Upper lobe of left lung (tissue), 6 donors: ENCODE data around the gene SLC8B1. TPM values are rescaled to one million over a fixed set of nuclear protein-coding genes. Genes with fewer than 3 reads are reported as not detected.
A peak's percentile ranks its signal among the peaks of the same experiment; 100 is the strongest.

ENCODE experiments used
- ATAC-seq, 2 donors: fragments of 200-7000 bp; cut with Tn5 transposase; one replicate each; pipeline ENCODE4 v1.9.1; 2022; ENCODE audit warnings: mild to moderate bottlenecking in 2 of 2, moderate library complexity in 2 of 2; ENCODE audit not compliant: low FRiP score in 2 of 2
- DNase-seq, 2 donors: peaks; one replicate each; pipeline ENCODE4 v3.0.0-alpha.2; 2019 to 2020
- H3K27ac ChIP-seq, 4 donors: fragments of 200-600 bp; sonication (generic); one replicate each; pipeline ENCODE4 v1.5.1; 2016 to 2019
- H3K27me3 ChIP-seq, 4 donors: fragments of 200-600 bp; sonication (generic); one replicate each; pipeline ENCODE4 v1.5.1; 2017 to 2019
- H3K36me3 ChIP-seq, 4 donors: fragments of 200-600 bp; sonication (generic); one replicate each; pipeline ENCODE4 v1.5.1; 2016 to 2019
- H3K4me1 ChIP-seq, 4 donors: fragments of 200-600 bp; sonication (generic); one replicate each; pipeline ENCODE4 v1.5.1; 2018 to 2019
- H3K4me3 ChIP-seq, 4 donors: fragments of 200-600 bp; sonication (generic); one replicate each; pipeline ENCODE4 v1.5.1; 2017 to 2019; ENCODE audit warnings: mild to moderate bottlenecking in 2 of 4, moderate library complexity in 1 of 4
- H3K9me3 ChIP-seq, 4 donors: fragments of 200-600 bp; sonication (generic); one replicate each; pipeline ENCODE4 v1.5.1; 2018 to 2019
- CTCF ChIP-seq, 6 experiments: fragments of 450-650 bp in 4 of 6; fragments of 200-600 bp in 2 of 6; sonication (generic) in 2 of 6; IDR thresholded peaks; one replicate each; pipeline ENCODE4 v1.5.1; 2016 to 2019; ENCODE audit warnings: antibody characterized with exemption in 6 of 6
- EP300 ChIP-seq, 4 donors: sonication (generic); formaldehyde crosslinking; IDR thresholded peaks; one replicate each; pipeline ENCODE4 v1.5.1; 2017; ENCODE audit warnings: antibody characterized with exemption in 4 of 4, control low read depth in 2 of 4
- POLR2A ChIP-seq, 4 donors: fragments of 450-650 bp; IDR thresholded peaks; one replicate each; pipeline ENCODE4 v1.5.1; 2016 to 2017; ENCODE audit warnings: antibody characterized with exemption in 4 of 4, mild to moderate bottlenecking in 2 of 4
- POLR2AphosphoS5 ChIP-seq, 2 donors: sonication (generic); formaldehyde crosslinking; IDR thresholded peaks; one replicate each; pipeline ENCODE4 v1.5.1; 2017; ENCODE audit warnings: antibody characterized with exemption in 2 of 2
- WGBS, 2 donors: methylation state at CpG; one replicate each; pipeline ENCODE4 v1.1.5; 2017 to 2018; 5-methylcytosine and 5-hydroxymethylcytosine counted together
- total RNA-seq, 6 donors: library from RNA; depleted of rRNA in 4 of 6; stranded (reverse); fragments of >200 nt in 4 of 6; gene quantifications; one replicate each; pipeline versions ENCODE4 v1.1.0 to v1.2.1, GENCODE V29; 2016 to 2021
- donor health status: DM: no; HTN: no; CAD: no; lungs with moderate emphysema.
- donor health status: DM: no; HTN: yes; CAD: no; lungs with severe emphysema.

The SLC8B1 gene
- total RNA-seq, 6 donors from 2014 or later: 35.9 to 189 (median 44.5) TPM

- peaks cover 38 to 99% (median 79%) of the 10 kb centered on the region in 4 donors for H3K36me3 ChIP-seq
Measured at GRCh38 chr12:113287899-113288282, 47.0 kb downstream of the SLC8B1 start.

DNA sequence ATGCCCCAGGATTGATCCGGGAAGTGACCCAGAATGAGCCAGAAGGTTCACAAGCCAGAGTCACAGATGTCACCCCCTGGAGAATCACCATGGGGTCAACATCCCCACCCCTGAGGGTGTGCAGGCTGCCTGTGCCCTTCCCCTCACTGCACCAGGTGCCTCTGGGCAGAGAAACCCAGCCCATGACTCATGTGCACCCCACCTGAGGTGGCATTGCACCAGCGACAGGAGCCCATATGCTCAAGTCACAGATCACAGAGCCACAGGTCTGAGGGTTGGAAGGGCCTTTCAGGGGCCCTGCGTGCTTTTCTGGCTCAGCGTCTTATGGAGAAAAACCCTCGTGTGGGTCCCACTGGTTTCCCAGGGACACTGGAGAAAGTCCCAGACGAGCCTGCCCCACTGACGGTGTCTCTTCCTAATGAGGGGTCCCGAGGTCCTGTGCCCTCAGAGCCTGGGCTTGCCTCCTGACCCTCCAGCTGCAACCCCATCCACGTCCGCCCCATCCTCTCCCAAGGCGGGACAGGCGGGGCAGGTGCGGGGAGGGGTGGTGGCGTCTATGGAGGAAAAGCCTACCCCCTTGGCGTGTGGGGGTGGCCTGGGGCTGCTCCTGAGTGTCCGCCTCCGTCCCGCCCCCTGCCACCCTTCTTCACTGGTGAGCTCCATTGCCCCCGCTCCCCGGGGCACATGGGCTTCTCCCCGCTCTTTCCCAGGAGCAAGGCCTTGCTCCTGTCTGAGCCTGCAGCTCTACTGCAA is 47.6 kb downstream of the SLC8B1 start:
- TF ChIP-seq CTCF (IDR thresholded peaks at IDR 0.05) (no peak), EP300 (IDR thresholded peaks at IDR 0.05) (no peak), POLR2A (IDR thresholded peaks at IDR 0.05) (no peak), POLR2AphosphoS5 (IDR thresholded peaks at IDR 0.05) (no peak)
- peaks cover 38 to 96% (median 76%) of the 10 kb centered on the region in 4 donors for H3K36me3 ChIP-seq
- DNase-seq (no peak), ATAC-seq (peak in 1 of 2 donors; percentile 1)
- H3K9me3 ChIP-seq: no peaks in the 10 kb centered on the region
- no peaks in the 10 kb centered on the region for H3K27me3 ChIP-seq
- peak overlapping the region in 1 of 4 donors; percentile 48 for H3K27ac ChIP-seq
- H3K4me3 ChIP-seq: no peak overlapping the region
- WGBS, 2 donors: 93 to 96% methylated on average over 14 to 15 of the region's 21 CpGs
- H3K4me1 ChIP-seq: peaks cover 0 to 4% (median 0%) of the 10 kb centered on the region in 4 donors

More at GRCh38 chr12:113287899-113288282, 47.0 kb downstream of the SLC8B1 start:
- Histone ChIP-seq H3K4me1 (peaks cover 0 to 4% (median 0%) of the 10 kb centered on the region in 4 donors), H3K27me3 (no peaks in the 10 kb centered on the region), H3K9me3 (no peaks in the 10 kb centered on the region), H3K27ac (no peak overlapping the region), H3K4me3 (no peak overlapping the region)
- TF ChIP-seq EP300 (IDR thresholded peaks at IDR 0.05) (no peak), POLR2AphosphoS5 (IDR thresholded peaks at IDR 0.05) (no peak), POLR2A (IDR thresholded peaks at IDR 0.05) (no peak), CTCF (IDR thresholded peaks at IDR 0.05) (no peak)
- ATAC-seq (no peak), DNase-seq (no peak)
- WGBS, 2 donors: 94% methylated on average over 19 of the region's 19 CpGs; no CpG with 5 or more reads in 1 of the 2 donors

DNA sequence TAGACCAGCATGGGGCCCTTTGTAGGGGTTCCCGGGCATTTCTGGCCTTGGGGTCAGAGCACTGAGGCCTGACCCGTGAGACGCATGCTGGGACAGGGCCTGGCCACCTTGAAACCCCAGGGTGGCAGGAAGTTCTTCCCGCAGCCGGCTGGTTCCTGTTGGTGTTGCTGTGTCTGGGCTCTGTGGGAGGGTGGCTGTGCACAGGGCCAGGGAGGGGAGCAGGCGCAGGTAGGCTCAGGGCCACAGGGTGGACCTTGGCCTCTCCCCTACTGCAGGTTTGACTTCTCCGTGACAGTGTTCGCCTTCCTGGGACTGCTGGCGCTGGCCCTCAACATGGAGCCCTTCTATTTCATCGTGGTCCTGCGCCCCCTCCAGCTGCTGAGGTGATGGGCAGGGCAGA is 48.2 kb downstream of the SLC8B1 start:
- ATAC-seq: no peak

DNA sequence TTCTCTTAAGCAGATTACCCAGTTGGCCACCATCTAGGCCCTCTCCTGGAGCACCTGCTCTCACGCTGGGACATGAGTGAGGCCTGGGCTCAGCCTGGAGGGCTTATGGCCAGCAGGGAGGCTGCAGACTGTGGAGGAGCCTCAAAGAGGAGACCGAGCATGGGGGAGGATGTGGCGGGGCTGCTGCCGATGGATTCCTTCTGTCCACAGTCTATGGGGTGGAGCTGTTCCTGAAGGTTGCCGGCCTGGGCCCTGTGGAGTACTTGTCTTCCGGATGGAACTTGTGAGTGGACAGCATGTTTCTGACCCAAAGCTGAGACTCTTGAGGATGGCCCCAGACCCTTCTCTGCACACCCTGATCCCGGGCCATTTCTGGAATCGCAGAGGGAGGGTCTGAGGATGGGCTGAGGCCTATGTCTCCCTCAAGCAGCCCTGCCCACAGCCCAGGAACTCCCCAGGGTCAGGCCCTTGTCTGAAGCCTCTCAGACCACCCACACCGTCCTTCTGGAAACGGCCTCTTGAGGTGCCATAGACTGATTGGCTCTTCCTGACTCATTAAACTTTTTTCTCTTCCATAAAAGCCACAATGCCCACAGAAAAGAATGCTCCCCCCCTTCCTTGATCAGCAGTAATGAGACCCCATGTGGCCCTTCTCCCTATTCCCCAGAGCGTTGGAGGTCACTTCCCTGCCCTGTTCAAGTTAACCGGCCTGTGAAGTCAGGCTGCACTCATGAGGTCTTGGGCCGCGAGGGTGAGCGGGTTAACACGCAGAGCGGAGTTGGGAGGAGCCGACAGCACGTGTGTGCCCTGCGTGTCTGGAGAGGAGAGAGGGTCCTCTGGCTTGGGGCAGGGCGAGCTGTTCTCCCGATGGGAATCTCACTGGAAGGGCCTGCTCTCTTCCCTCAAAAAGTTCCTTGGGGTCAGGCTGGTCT is 49.0 kb downstream of the SLC8B1 start:
- peaks cover 0 to 4% (median 0%) of the 10 kb centered on the region in 4 donors for H3K4me1 ChIP-seq
- no peaks in the 10 kb centered on the region for H3K9me3 ChIP-seq
- no peak overlapping the region for H3K27ac ChIP-seq
- H3K36me3 ChIP-seq: peaks cover 32 to 89% (median 69%) of the 10 kb centered on the region in 4 donors
- H3K4me3 ChIP-seq: no peak overlapping the region
- WGBS, 2 donors: 80 to 88% methylated on average over 14 to 21 of the region's 22 CpGs
- peak in 1 of 2 donors; percentile 2 for ATAC-seq
- H3K27me3 ChIP-seq: no peaks in the 10 kb centered on the region
- DNase-seq: no peak
- TF ChIP-seq POLR2A (IDR thresholded peaks at IDR 0.05) (no peak), POLR2AphosphoS5 (IDR thresholded peaks at IDR 0.05) (peak in 1 of 2 donors; percentile 53)

More for the DNA sequence above, 48.2 kb downstream of the SLC8B1 start:
- Histone ChIP-seq H3K4me3 (no peak overlapping the region), H3K9me3 (no peaks in the 10 kb centered on the region), H3K27ac (peak overlapping the region in 1 of 4 donors; percentile 48), H3K27me3 (no peaks in the 10 kb centered on the region), H3K36me3 (peaks cover 35 to 90% (median 70%) of the 10 kb centered on the region in 4 donors), H3K4me1 (peaks cover 0 to 4% (median 0%) of the 10 kb centered on the region in 4 donors)
- whole genome bisulfite sequencing, 2 donors: 88 to 94% methylated on average over 7 to 11 of the region's 11 CpGs
- DNase-seq: no peak
- TF ChIP-seq EP300 (IDR thresholded peaks at IDR 0.05) (no peak), POLR2A (IDR thresholded peaks at IDR 0.05) (no peak), CTCF (IDR thresholded peaks at IDR 0.05) (no peak), POLR2AphosphoS5 (IDR thresholded peaks at IDR 0.05) (no peak)

- DNase-seq: no peak
- no peak overlapping the region for H3K4me3 ChIP-seq
- TF ChIP-seq EP300 (IDR thresholded peaks at IDR 0.05) (no peak), POLR2A (IDR thresholded peaks at IDR 0.05) (no peak), POLR2AphosphoS5 (IDR thresholded peaks at IDR 0.05) (no peak), CTCF (IDR thresholded peaks at IDR 0.05) (no peak)
- H3K27me3 ChIP-seq: no peaks in the 10 kb centered on the region
- peaks cover 0 to 4% (median 0%) of the 10 kb centered on the region in 4 donors for H3K4me1 ChIP-seq
- peaks cover 32 to 87% (median 64%) of the 10 kb centered on the region in 4 donors for H3K36me3 ChIP-seq
- no peak overlapping the region for H3K27ac ChIP-seq
- WGBS, 2 donors: 80 to 84% methylated on average over 13 of the region's 13 CpGs
- no peaks in the 10 kb centered on the region for H3K9me3 ChIP-seq
- ATAC-seq: no peak
Measured at GRCh38 chr12:113284751-113285150, 50.2 kb downstream of the SLC8B1 start.
